DMS153 (cell line): Measurements from ENCODE around the gene MAD1L1.

Source experiments
- DNase-seq: peaks from one replicate; lab custom pipeline; 2025; lab: John Stamatoyannopoulos, UW

The MAD1L1 gene

DNA sequence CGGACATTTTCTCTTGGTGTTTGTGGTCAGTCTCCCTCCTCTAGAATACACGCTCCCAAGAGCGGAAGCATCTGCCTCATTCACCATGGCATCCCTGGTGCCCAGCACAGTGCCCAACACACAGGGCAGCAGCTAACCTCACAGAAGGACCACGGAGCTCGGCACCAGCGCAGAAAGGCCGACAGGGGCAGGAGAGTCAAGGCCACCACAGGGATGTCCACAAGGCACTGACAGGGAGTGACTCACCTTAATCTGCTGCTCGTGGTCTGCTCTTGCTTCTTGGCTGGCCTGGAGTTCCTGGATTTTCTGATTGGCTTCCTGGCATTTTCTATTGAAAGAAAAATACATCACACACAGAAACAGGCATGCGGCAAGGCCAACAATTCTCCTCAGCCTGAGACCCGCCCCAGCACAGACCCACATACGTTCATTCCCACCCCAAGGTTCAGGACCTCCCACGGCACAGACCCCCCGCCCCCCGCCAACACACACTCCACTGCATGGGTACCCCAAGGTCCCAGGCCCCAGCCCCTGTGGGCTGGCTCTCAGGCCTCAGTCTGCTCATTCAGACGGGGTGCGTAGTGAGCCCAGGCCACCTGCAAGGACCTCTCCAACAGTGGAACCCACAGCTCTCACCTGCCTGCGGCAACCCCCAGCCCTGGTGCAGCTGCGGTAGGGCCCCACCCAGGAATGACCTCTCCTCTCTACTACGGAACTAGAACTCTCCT lies 14.9 kb downstream of the MAD1L1 start:
- no peak for DNase-seq

DNA sequence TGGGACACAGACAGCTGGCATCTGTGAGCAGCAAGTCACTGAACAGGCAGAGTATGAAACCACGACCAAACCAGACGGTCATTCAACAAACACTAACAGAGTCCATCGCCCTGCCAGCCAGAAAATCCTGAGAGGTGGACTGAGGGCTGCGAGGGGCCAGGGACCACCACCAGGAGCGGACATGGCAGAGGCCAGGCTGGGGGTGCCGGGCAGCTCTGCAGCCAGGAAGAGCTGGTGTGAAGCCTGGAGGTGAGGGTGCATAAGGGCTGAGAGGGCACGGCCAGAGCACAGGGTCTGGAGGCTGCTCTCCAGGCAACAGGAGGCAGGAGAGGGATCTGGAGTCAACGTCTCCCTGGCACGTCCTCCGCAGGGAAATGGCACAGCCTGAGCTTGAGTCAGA lies 15.5 kb downstream of the MAD1L1 start:
- no peak for DNase-seq

DNA sequence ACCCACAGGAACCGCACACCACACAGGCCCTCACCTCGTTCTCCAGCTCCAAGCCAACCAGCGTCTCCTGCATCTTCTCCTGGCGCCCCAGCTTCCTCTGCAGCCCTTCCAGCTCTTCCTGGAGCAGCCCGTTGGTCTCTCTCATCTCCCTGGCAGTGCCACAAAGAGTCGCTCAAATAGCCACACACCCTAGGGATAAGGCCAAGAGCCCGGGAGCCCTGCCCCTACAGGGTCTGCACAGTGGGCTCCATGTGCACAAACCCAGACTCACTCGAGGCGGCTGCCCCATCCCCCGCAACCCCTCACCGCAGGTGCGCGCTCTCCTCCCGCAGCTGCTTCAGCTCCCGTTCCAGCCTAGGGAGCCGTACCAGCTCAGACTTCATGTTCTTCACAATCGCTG lies 16.9 kb downstream of the MAD1L1 start:
- no peak for DNase-seq

DNA sequence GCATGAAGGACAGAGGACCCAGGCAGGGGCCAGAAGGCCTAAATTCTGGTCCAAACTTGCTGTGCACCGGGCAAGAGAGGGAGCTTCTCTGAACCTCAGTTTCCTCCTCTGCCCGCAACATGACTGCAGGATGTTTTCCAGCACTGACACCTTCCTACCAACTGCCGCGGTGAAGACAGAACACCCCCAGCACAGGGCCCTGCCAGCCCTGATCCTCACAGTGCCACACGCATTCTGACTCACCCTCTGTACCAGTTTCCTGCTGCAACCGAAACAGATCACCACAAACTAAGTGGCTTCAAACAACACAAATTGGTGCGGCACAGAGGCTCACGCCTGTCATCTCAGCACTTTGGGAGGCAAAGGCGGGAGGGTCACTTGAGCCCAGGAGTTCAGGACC lies 18.1 kb downstream of the MAD1L1 start:
- DNase-seq: no peak

DNA sequence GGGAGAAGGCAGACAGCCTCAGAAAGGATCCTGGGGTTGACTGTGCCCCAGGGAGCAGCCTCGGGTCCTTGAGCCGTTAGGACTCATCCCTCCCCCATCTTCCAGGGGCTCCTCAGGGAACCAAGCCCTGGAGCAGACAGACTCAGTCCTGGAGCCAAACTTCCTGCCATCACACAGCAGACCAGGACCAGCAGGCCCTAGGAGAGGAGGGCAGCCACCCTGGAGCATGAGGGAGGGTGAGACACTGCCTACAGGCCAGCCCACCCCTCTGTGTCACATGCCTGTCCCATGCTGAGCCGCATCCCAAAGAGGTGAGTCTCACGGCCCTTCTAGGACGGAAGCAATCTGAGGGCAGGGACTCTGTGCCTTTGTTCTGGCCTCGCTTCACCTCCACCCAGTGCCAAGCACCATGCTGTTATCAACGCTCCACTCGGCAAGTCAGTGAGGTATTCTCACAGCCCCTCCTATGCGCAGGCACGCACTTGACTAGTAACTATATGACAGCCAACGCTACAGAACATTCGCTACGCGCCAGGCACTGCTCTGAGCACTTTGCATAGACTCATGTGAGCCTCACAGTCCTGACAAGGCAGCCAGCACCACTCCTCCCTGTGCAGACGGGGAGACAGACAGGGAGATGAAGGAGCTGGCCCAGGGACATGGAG lies 19.1 kb downstream of the MAD1L1 start:
- no peak for DNase-seq

DNA sequence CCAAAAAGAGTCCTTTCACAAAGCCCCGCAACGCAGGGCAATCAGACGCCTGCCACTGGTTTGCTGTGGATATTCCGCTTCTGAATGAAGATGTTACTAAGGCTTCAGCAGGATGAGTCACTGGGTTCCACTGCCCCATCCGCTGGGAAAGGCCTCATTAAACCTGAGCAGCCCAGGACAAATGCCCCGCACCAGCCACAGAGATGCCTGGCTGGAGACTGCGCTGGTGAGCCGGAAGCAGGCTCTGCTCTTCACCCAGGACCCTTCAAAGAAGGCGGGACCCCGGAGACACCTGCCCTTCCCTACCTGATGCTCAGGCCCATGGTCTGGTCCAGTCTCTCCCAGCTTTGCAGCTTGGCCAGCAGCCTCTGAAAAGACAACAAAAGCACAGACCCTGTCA lies 19.8 kb downstream of the MAD1L1 start:
- DNase-seq: no peak

DNA sequence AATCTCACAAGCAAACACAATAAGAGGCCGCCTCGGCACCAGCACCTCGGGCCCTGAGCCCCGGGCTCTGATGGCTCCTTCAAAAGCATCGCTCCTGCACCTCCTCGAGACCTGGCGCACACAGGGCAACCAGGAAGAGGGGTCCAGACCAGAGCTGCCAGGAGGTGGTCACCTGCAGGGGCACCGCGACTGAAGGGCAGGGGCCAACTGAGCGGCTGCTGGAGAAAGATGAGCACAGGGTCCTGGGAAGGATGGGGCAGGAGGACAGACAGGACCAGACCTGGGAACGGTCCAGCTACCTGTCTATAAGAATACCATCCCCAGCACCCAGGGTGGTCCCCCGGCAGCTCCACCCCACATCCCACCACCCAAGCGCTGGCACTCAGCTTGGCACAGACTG lies 20.8 kb downstream of the MAD1L1 start:
- DNase-seq: no peak

DNA sequence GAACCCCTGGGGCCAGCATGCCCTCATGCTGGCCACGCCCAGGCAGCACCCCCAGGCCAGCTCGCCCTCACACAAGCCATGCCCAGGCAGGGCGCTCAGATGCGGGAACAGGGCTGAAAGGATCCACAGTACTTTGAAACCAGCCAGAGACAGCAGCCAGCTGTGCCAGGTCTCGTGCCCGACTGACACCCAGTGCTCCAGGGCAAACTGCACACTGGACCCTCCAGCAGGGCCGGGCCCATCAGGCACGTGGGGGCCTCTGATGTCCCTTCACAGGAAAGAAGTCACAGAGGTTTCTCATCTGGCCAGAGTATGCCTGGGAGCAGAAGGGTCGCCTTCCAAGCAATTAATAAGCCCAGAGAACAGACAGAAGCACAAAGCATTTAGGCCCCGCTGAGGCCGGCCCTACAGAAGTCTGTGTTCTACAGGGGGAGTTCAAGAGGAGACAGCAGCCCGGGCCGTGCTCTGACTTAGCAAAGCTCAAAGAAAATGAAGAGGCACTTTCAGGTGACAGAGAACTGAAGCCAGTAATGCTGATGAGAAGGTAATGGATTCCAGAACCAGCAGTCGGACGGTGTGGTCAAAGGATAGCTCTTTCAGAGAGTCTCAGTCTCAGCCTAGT lies 21.4 kb downstream of the MAD1L1 start:
- DNase-seq: no peak

GRCh38 chr7:2210551-2211258 lies 22.0 kb downstream of the MAD1L1 start:
- DNase-seq: no peak

DNA sequence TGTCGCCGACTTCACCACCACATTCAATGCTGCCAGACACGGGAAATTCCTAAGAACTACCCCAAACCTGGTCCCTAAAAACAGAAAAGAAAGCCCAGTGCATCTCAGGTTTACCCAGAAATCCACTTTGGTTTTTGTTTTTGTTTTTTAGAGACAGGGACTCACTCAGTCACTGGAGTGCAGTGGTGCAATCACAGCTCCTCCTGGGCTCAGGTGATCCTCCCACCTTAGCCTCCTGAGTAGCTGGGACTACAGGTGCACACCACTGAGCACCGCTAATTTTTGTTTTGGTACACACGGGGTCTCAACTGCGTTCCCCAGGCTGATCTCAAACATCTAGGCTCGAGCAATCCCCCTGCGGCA lies 22.8 kb downstream of the MAD1L1 start:
- no peak for DNase-seq

GRCh38 chr7:2209146-2209960 lies 23.4 kb downstream of the MAD1L1 start:
- no peak for DNase-seq

GRCh38 chr7:2208712-2209111 lies 24.0 kb downstream of the MAD1L1 start:
- no peak for DNase-seq

- DNase-seq: no peak
These were observed 27.5 kb downstream of the MAD1L1 start for GRCh38 chr7:2205036-2205780.

GRCh38 chr7:2204446-2204845 lies 28.3 kb downstream of the MAD1L1 start:
- DNase-seq: no peak

GRCh38 chr7:2203766-2204300 lies 28.9 kb downstream of the MAD1L1 start:
- DNase-seq: no peak

- no peak for DNase-seq
These were observed 29.6 kb downstream of the MAD1L1 start for GRCh38 chr7:2202901-2203765.

- DNase-seq: no peak
These were observed 30.4 kb downstream of the MAD1L1 start for GRCh38 chr7:2202361-2202761.

GRCh38 chr7:2201686-2202360 lies 30.9 kb downstream of the MAD1L1 start:
- DNase-seq: no peak

GRCh38 chr7:2201128-2201527 lies 31.6 kb downstream of the MAD1L1 start:
- no peak for DNase-seq
